HG03095 (cell line): ENCODE data around the gene CYP11A1.
A peak's percentile ranks its signal among the peaks of the same experiment; 100 is the strongest.
"Not testable (repeated sequence)": the region's sequence is repeated elsewhere in the genome, so short reads cannot be mapped to it uniquely, and the experiment has no call there.

Source experiments
- ATAC-seq: cut with Tn5 transposase; IDR thresholded peaks from one replicate; pipeline ENCODE4 v1.9.1; 2021; ENCODE audit warnings: moderate library complexity; ENCODE audit not compliant: unreplicated experiment

Gene CYP11A1

GRCh38 chr15:74376226-74376625 lies 8.8 kb upstream of the CYP11A1 start:
- ATAC-seq = no peak

- ATAC-seq = no peak
Measured at GRCh38 chr15:74375303-74375693, 7.9 kb upstream of the CYP11A1 start.

GRCh38 chr15:74374648-74375302 lies 7.3 kb upstream of the CYP11A1 start:
- no peak for ATAC-seq

- ATAC-seq = peak; percentile 52
Measured at GRCh38 chr15:74373731-74374647, 6.5 kb upstream of the CYP11A1 start.

GRCh38 chr15:74373056-74373650 lies 5.7 kb upstream of the CYP11A1 start:
- ATAC-seq = no peak

- ATAC-seq = no peak
Measured at GRCh38 chr15:74370471-74370870, 3.0 kb upstream of the CYP11A1 start.

- no peak for ATAC-seq
Measured at GRCh38 chr15:74369756-74370155, 2.3 kb upstream of the CYP11A1 start.

- ATAC-seq = no peak
Measured at GRCh38 chr15:74369084-74369745, 1.8 kb upstream of the CYP11A1 start.

- ATAC-seq = no peak
Measured at GRCh38 chr15:74368121-74368520, 675 bp upstream of the CYP11A1 start.

- no peak for ATAC-seq
Measured at GRCh38 chr15:74365598-74366445, 1.6 kb downstream of the CYP11A1 start.

- no peak for ATAC-seq
Measured at GRCh38 chr15:74364936-74365597, 2.4 kb downstream of the CYP11A1 start.

- ATAC-seq = no peak
Measured at GRCh38 chr15:74362482-74362881, 5.0 kb downstream of the CYP11A1 start.

GRCh38 chr15:74360855-74361254 lies 6.6 kb downstream of the CYP11A1 start:
- ATAC-seq = not testable (repeated sequence)

- not testable (repeated sequence) for ATAC-seq
Measured at GRCh38 chr15:74359376-74359775, 8.1 kb downstream of the CYP11A1 start.

GRCh38 chr15:74357514-74357913 lies 9.9 kb downstream of the CYP11A1 start:
- ATAC-seq = not testable (repeated sequence)

GRCh38 chr15:74356050-74356449 lies 11.4 kb downstream of the CYP11A1 start:
- not testable (repeated sequence) for ATAC-seq

GRCh38 chr15:74353992-74354391 lies 13.5 kb downstream of the CYP11A1 start:
- not testable (repeated sequence) for ATAC-seq

- ATAC-seq = no peak
Measured at GRCh38 chr15:74352393-74352910, 15.0 kb downstream of the CYP11A1 start.

GRCh38 chr15:74351670-74352069 lies 15.8 kb downstream of the CYP11A1 start:
- no peak for ATAC-seq
